ENCODE data around the gene SCART1.

Gene SCART1

DNA sequence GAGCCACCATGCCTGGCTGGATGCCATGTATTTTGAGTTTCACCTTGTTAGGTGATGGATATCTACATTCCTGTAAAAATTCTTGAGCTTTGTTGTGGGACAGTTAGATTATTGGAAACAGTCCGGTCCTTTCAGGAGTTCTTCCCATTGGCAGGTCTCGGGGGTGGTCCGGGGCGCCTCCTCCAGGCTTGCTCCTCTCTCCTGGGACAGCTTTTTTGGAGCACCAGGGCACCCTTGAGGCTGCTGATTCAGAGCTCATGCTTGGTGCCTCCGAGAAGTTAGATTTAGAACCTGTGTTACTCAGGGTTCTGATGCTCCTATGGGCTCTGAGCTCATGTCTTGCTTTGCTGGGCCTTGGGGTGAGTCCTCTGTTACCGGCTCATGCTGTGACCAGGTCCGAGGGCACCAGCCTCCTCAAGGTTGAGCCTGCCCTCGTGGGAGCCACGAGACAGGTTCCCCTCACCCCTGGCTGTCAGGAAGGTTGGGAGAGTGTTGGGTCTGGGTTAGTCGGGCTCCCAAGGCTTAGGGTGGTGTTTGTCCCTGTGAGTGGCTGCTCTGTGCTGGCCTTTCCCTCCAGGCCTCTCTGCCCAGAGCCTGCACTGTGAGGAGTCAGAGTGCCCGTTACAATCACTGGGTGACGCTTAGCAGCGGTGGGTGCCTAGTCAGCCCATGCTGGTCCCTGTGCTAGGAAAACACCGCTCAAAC is 35.3 kb upstream of the SCART1 start:
- no peak for DNase-seq (ENCODE audit: low read depth)
- TF ChIP-seq, protein P1, sequence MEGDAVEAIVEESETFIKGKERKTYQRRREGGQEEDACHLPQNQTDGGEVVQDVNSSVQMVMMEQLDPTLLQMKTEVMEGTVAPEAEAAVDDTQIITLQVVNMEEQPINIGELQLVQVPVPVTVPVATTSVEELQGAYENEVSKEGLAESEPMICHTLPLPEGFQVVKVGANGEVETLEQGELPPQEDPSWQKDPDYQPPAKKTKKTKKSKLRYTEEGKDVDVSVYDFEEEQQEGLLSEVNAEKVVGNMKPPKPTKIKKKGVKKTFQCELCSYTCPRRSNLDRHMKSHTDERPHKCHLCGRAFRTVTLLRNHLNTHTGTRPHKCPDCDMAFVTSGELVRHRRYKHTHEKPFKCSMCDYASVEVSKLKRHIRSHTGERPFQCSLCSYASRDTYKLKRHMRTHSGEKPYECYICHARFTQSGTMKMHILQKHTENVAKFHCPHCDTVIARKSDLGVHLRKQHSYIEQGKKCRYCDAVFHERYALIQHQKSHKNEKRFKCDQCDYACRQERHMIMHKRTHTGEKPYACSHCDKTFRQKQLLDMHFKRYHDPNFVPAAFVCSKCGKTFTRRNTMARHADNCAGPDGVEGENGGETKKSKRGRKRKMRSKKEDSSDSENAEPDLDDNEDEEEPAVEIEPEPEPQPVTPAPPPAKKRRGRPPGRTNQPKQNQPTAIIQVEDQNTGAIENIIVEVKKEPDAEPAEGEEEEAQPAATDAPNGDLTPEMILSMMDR (IDR thresholded peaks at IDR 0.05; ENCODE audit: insufficient read depth, low read depth, low read length, missing control alignments): no peak
- H3K4me3 ChIP-seq (ENCODE audit: low read length): no peak overlapping the region

DNA sequence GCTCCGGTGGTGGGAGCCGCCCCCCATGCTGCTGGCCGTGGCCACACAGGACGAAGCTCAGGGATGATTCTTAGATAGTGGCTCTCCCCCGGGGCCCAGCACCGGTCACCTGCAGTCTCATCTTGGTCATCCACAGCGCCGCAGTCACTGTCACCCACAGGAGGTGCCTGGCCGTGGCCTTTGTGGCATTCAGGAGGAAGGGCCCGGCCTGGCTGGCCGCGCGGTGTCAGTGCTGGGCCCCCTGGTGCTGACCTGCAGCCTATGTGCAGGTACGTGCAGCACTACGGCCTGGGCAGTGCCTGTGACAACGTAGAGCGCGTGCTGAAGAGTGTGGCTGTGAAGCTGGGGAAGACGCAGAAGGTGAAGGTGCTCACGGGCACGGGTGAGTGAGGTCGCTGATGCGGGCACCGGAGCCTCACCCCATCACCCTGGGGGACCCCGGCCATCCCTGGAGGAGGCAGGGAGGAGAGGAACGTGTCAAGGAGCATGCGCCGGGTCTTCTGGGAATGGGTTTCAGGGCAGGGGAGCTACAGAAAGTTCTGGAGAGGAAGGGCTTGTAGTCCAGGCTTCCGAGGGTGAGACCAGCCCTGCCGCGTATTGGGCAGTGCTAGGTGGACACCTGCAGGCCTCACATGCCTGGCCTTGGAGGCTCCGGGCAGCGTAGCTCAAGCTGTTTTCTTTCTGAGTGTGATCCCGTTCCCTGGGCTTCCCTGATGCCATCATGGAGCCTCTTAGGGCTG is 34.4 kb upstream of the SCART1 start:
- no peak overlapping the region for H3K4me3 ChIP-seq (ENCODE audit: low read length)
- DNase-seq (ENCODE audit: low read depth): no peak
- TF ChIP-seq, protein P1 (IDR thresholded peaks at IDR 0.05; ENCODE audit: insufficient read depth, low read depth, low read length, missing control alignments): no peak

DNA sequence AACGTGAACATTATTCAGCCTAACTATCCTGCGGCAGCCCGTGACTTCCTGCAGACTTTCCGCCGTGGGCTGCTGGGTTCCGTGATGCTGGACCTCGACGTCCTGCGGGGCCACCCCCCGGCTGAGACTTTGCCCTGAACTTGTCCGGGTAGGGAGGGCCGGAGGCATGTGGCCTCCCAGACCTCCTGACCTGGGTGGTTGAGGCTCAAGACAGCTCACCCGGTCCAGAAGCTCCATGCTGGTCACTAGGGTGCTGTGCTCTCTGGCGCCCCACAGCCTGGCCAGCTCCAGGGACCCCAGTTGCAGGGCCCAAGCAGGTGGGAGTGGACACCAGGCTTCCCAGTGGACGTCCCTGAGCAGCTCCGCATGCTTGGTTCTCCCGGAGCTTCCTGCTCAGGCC is 33.7 kb upstream of the SCART1 start:
- TF ChIP-seq, protein P1 (IDR thresholded peaks at IDR 0.05; ENCODE audit: insufficient read depth, low read depth, low read length, missing control alignments): no peak
- no peak for DNase-seq (ENCODE audit: low read depth)
- no peak overlapping the region for H3K4me3 ChIP-seq (ENCODE audit: low read length)

DNA sequence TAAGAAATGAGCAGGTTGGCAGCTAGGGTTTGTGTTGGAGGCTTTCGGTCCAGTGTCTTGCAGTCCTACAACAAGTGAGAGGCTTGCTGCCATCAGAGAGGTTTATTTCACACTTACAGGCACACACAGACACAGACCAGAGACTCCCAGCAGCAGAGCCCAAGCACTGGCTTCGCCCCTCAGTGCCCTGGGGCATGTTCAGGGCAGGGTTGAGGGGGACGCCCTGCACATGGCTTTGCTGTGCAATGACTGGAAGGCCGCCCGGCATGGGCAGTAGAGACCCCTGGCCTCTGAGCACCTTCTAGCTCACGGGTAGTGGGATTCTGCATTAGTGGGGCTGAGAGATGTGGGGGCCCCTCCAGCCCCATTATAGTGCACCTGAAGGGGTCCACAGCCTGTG is 33.2 kb upstream of the SCART1 start:
- H3K4me3 ChIP-seq (ENCODE audit: low read length): no peak overlapping the region
- DNase-seq (ENCODE audit: low read depth): no peak
- TF ChIP-seq, protein P1 (IDR thresholded peaks at IDR 0.05; ENCODE audit: insufficient read depth, low read depth, low read length, missing control alignments): no peak

DNA sequence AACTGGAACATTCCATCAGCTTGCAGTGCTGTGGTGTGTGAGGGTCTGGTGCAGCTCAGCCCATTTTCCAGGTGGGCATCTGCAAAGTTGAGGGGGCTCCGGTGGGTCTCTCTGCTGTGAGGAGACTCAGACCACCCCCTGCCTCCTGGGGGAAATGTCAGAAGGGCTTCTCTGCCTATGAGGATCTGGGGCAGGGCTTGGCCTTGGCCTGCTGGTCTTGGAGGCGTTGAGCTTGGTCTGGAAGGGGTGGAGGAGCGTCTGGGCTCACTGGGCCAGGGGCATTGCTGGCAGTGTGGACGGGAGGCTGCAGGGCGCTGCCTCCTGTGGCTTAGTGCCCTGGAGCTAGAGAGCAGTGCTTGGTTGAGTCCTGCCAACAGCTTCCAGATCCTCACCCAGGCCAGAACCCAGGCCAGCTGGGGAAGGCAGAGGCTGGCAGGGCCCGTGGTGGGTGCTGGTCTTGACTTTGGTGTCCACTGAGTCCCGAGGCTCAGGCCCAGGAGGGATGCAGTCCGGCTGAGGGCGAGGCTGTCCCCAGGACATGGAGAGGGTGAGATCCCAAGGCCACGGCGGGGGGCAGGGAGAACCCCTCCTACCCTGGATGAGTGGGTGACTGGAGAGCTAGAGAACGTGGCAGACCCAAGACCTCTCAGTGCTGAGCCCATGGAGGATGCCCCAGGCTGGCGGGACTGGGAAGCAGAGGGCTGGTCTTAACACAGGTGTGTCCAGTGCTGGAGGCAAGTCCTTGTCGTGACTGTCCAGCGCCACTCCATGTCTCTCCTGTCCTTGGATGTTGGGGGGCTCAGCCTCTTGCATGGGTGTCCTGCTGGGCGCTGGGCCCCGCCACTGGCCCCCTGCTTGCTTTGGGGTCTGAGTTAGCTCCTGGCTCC is 32.2 kb upstream of the SCART1 start:
- H3K4me3 ChIP-seq (ENCODE audit: low read length): no peak overlapping the region
- TF ChIP-seq, protein P1 (IDR thresholded peaks at IDR 0.05; ENCODE audit: insufficient read depth, low read depth, low read length, missing control alignments): no peak
- DNase-seq (ENCODE audit: low read depth): no peak

DNA sequence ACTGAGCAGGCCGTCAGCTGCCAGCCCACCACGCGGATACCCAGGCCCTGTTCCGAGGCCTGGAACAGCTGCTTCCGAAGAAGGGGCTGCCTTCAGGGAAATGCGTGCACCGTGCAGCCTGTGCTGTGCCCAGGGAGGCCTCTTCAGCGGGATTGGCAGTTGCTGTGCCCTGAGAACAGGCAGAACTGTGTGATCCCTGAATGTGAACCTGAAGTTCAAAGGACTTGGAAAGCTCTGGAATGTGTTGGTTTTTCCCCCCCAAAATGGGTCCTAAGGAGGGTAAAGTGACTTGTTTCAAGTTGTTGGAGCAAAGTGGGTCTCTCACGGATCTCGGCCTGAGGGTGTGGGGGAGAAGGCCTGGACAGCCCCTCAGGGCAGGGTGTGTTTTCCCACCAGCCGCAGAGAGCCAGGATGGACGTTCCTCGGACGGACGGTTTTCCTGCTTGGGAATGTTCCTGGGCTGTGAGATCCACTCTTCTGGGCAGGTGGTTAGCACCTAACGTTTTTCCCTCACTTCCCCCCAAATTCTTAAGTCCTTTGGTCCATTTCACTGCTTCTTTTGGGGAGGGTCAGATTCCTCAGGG is 31.4 kb upstream of the SCART1 start:
- TF ChIP-seq, protein P1 (IDR thresholded peaks at IDR 0.05; ENCODE audit: insufficient read depth, low read depth, low read length, missing control alignments): no peak
- H3K4me3 ChIP-seq (ENCODE audit: low read length): no peak overlapping the region

More for the DNA sequence above, 31.4 kb upstream of the SCART1 start:
- DNase-seq (ENCODE audit: low read depth): no peak

Data from epithelial cell of esophagus (primary cell).